ENCODE results near the gene SPG21.

- TF ChIP-seq POLR2A (IDR thresholded peaks at IDR 0.05) = no peak
- TF ChIP-seq CTCF (IDR thresholded peaks at IDR 0.05) = no peak
Observed at GRCh38 chr15:64975390-64975789, 14.3 kb downstream of the SPG21 start.
